Measurements from ENCODE around the gene CCDC14. TPM values are rescaled to one million over a fixed set of nuclear protein-coding genes. Genes with fewer than 3 reads are reported as not detected.

Gene CCDC14
- total RNA-seq, 1 experiment from 2014 or later = 52.4 TPM

- DNase-seq (ENCODE audit: low spot score) = no peak
- peaks cover 29% of the 10 kb centered on the region for H3K4me1 Mint-ChIP-seq
- CTCF ChIA-PET = interaction anchor here (0.9 kb wide), 1 partner anchor 148 kb away, joined by 6 read pairs; the partner anchor contains the start of gene KALRN
- peak overlapping the region; percentile 85 for H3K4me3 Mint-ChIP-seq
- H3K9me3 Mint-ChIP-seq = peaks cover 14% of the 10 kb centered on the region
- no peak for ATAC-seq
- H3K27me3 Mint-ChIP-seq (ENCODE audit: low read depth) = peaks cover 31% of the 10 kb centered on the region
- H3K36me3 Mint-ChIP-seq = peaks cover 6% of the 10 kb centered on the region; the same call in 1 of the 2 replicates
- POLR2A ChIA-PET = no interaction called here
- TF ChIP-seq NR3C1 (CRISPR knock-in tag; conservative IDR thresholded peaks at IDR 0.05; ENCODE audit: low read depth) = no peak
- TF ChIP-seq MYBL2 (CRISPR knock-in tag; IDR thresholded peaks at IDR 0.05) = no peak
- TF ChIP-seq HMGXB4 (CRISPR knock-in tag; IDR thresholded peaks at IDR 0.05) = no peak
- TF ChIP-seq SMAD3 (CRISPR knock-in tag; IDR thresholded peaks at IDR 0.05; ENCODE audit: borderline replicate concordance) = no peak
- no peak for TF ChIP-seq ZMAT4 (CRISPR knock-in tag; IDR thresholded peaks at IDR 0.05)
- H3K27ac Mint-ChIP-seq = no peak overlapping the region
These were observed 76.0 kb downstream of the CCDC14 start for GRCh38 chr3:123884993-123885392.

- peak within 1 kb of the TSS; percentile 80; the same call in 1 of the 2 replicates for H3K27ac Mint-ChIP-seq
- ChIA-PET POLR2A (interaction anchor here (0.6 kb wide), 2 partner anchors 71 to 325 kb away, joined by 3 read pairs; no protein-coding TSS in a partner anchor), CTCF (interaction anchor here (0.7 to 1.2 kb wide), 3 partner anchors 23 to 149 kb away, joined by 3 to 6 read pairs (median 5); partner anchors contain the start of gene KALRN)
- H3K9me3 Mint-ChIP-seq = peaks cover 7% of the 10 kb centered on the region
- peaks cover 31% of the 10 kb centered on the region for H3K27me3 Mint-ChIP-seq (ENCODE audit: low read depth)
- peaks cover 29% of the 10 kb centered on the region for H3K4me1 Mint-ChIP-seq
- H3K4me3 Mint-ChIP-seq = peak within 1 kb of the TSS; percentile 85
- no peaks in the 10 kb centered on the region for H3K36me3 Mint-ChIP-seq
- peak; percentile 96 for ATAC-seq
- DNase-seq (ENCODE audit: low spot score) = peak; percentile 95
- TF ChIP-seq TEAD4 (CRISPR knock-in tag; IDR thresholded peaks at IDR 0.05) (no peak), GTF2I (CRISPR knock-in tag; conservative IDR thresholded peaks at IDR 0.05) (peak; percentile 90), ZNF423 (CRISPR knock-in tag; IDR thresholded peaks at IDR 0.05) (peak; percentile 1; the same call in 1 of the 2 replicates), MLX (CRISPR knock-in tag; IDR thresholded peaks at IDR 0.05) (no peak), SP1 (CRISPR knock-in tag; conservative IDR thresholded peaks at IDR 0.05) (0 out of 2 replicates have a peak, but pooled peaks have one; percentile 52), E2F5 (CRISPR knock-in tag; IDR thresholded peaks at IDR 0.05) (peak; percentile 49; the same call in 1 of the 2 replicates)
These were observed 76.7 kb downstream of the CCDC14 start, which contains the start of gene MYLK for GRCh38 chr3:123884203-123884831. Gene MYLK, minus strand, starts transcription at chr3:123884332. Its CDS starts 90,491 bp downstream, at chr3:123793841.

- TF ChIP-seq MLX (CRISPR knock-in tag; IDR thresholded peaks at IDR 0.05) = no peak
- TF ChIP-seq SP1 (CRISPR knock-in tag; conservative IDR thresholded peaks at IDR 0.05) = no peak
- no peak for TF ChIP-seq NFYB (CRISPR knock-in tag; conservative IDR thresholded peaks at IDR 0.05; ENCODE audit: low read depth)
- peak; percentile 30 for TF ChIP-seq ZNF423 (CRISPR knock-in tag; IDR thresholded peaks at IDR 0.05)
- peak; percentile 42; the same call in 1 of the 2 replicates for TF ChIP-seq MAX (CRISPR knock-in tag; IDR thresholded peaks at IDR 0.05)
- no peak for TF ChIP-seq RELA (CRISPR knock-in tag; IDR thresholded peaks at IDR 0.05; ENCODE audit: borderline replicate concordance)
- Mint-ChIP-seq H3K4me3 (peak overlapping the region; percentile 78), H3K27ac (no peak overlapping the region), H3K36me3 (no peaks in the 10 kb centered on the region), H3K9me3 (peaks cover 1% of the 10 kb centered on the region), H3K27me3 (ENCODE audit: low read depth) (peaks cover 31% of the 10 kb centered on the region), H3K4me1 (peaks cover 29% of the 10 kb centered on the region)
- POLR2A ChIA-PET = interaction anchor here (0.6 kb wide), 2 partner anchors 70 to 325 kb away, joined by 3 read pairs; no protein-coding TSS in a partner anchor
- CTCF ChIA-PET = interaction anchor here (0.7 to 1.3 kb wide), 6 partner anchors 24 to 160 kb away, joined by 3 to 5 read pairs (median 3); partner anchors contain the start of gene KALRN
- DNase-seq (ENCODE audit: low spot score) (peak; percentile 56), ATAC-seq (peak; percentile 16)
These were observed 77.3 kb downstream of the CCDC14 start for GRCh38 chr3:123883701-123884202.
